Adrenal gland (tissue), 5 donors: Measurements from ENCODE around the gene TMEM40.

Experiments used
- POLR2A ChIP-seq, 2 donors: fragments of 450-650 bp; IDR thresholded peaks; one replicate each; pipeline ENCODE4 v1.6.1; 2017; ENCODE audit warnings: antibody characterized with exemption in 2 of 2, mild to moderate bottlenecking in 2 of 2, moderate library complexity in 1 of 2
- TF ChIP-seq, protein P1 (sequence below), 6 experiments: fragments of 450-650 bp in 4 of 6; fragments of 200-600 bp in 2 of 6; sonication (generic) in 1 of 6; IDR thresholded peaks; 1 replicate in 5 of 6; 2 replicates in 1 of 6; pipeline versions ENCODE4 v1.5.1 to v1.8.0; 2016 to 2021; ENCODE audit warnings: antibody characterized with exemption in 6 of 6, mild to moderate bottlenecking in 2 of 6, moderate library complexity in 1 of 6
- donor health status: DM: no; HTN: no; CAD: no.

DNA sequence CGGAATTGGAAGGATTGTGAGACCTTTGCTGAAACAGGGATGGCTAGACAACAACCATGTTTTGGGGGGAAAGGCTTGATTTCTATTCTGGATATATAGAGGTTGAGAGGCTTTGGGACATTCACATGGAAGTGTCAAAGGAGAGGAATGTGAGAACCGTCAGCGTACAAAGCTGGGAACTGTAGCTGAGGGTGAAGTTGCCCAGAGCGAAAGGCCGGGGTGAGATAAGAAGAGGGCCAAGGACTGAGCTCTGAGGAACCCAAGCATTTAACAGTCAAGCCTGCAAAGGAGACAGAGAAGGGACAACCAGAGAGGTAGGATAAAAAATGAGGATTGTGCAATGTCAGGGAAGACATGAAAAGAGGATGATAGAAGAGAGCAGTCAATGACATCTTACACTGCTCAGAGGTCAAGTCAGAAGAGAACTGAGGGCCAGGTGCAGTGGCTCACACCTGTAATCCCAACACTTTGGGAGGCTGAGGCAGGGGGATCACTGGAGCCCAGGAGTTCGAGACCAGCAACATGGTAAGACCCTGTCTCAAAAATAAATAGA lies 53.6 kb downstream of the TMEM40 start:
- TF ChIP-seq, protein P1, sequence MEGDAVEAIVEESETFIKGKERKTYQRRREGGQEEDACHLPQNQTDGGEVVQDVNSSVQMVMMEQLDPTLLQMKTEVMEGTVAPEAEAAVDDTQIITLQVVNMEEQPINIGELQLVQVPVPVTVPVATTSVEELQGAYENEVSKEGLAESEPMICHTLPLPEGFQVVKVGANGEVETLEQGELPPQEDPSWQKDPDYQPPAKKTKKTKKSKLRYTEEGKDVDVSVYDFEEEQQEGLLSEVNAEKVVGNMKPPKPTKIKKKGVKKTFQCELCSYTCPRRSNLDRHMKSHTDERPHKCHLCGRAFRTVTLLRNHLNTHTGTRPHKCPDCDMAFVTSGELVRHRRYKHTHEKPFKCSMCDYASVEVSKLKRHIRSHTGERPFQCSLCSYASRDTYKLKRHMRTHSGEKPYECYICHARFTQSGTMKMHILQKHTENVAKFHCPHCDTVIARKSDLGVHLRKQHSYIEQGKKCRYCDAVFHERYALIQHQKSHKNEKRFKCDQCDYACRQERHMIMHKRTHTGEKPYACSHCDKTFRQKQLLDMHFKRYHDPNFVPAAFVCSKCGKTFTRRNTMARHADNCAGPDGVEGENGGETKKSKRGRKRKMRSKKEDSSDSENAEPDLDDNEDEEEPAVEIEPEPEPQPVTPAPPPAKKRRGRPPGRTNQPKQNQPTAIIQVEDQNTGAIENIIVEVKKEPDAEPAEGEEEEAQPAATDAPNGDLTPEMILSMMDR (IDR thresholded peaks at IDR 0.05) = no peak
- no peak for TF ChIP-seq POLR2A (IDR thresholded peaks at IDR 0.05)
